Measurements from ENCODE around the gene DCP1B. TPM values are rescaled to one million over a fixed set of nuclear protein-coding genes. Genes with fewer than 3 reads are reported as not detected.

The DCP1B gene
- total and polyA plus RNA-seq, 2 donors from 2014 or later, result 11.3 to 15.0 TPM

DNA sequence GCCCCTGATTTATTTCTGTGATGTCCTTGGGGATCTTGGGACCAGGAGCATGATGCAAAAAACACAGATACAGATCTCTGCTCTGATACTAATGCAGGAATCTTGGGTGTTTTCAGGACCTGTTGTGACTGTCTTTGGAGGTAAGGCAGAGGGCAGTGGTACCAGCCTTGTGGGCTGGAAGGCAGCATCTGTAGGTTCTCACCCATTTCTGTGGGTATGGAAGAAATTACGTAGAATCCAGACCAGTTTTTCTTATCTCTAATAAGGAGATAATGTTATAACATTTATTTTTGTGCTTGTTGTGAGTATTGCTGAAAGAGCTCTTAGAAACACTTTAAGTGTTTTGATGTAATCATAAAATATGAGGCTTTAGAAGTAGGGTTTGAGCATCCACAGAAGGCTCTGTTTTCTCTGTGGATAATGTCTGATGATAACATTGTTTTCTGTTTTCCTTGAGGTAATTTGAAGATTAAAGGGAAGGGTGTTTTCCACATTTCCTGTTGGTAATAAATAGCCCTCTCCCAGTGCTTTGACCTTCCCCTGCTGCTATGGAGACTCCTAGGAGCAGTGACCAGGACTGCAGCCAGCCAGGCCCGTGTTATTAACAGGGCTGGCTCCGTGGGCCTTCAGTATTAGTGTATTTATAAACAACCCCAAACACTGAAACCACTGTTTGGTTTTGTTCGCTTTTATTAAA, 9.4 kb upstream of the DCP1B start:
- Histone ChIP-seq H3K4me1 (ENCODE audit: control insufficient read depth in 2 of 3, insufficient read depth in 2 of 3, low read depth in 1 of 3, low read length in 3 of 3) (peaks cover 0 to 9% (median 6%) of the 10 kb centered on the region in 3 donors), H3K9me3 (ENCODE audit: control insufficient read depth in 2 of 3, insufficient read depth in 1 of 3, low read length in 3 of 3) (no peaks in the 10 kb centered on the region)
- intact Hi-C loops (cut with DNase I), result no loop called here

DNA sequence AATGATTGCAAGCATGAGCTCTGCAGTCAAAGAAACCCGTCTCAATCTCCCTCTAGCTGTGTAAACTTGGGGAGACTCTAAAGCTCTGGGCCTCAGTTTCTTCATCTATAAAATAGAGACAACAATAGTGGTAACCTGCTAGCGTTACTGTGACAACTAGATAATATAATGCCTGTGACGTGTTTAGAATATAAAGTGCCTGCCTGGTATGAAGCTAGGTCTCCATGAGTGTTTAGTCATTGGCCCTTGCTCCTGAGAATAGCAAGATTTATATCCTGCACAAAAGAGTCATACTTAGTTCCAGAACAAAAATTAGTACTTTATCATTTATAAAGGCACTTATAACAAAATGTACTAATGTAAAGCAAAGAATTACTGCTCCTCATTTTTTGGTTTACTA, 8.8 kb upstream of the DCP1B start:
- FAIRE-seq (no peak), DNase-seq (no peak)
- H3K36me3 ChIP-seq (ENCODE audit: control insufficient read depth in 2 of 3, insufficient read depth in 3 of 3, low read length in 3 of 3), result no peaks in the 10 kb centered on the region
- H3K27me3 ChIP-seq (ENCODE audit: control insufficient read depth, insufficient read depth, low read length), result no peaks in the 10 kb centered on the region
- H3K9me3 ChIP-seq (ENCODE audit: control insufficient read depth in 2 of 3, insufficient read depth in 1 of 3, low read length in 3 of 3), result no peaks in the 10 kb centered on the region
- H3K4me3 ChIP-seq (ENCODE audit: low read length in 3 of 3), result no peak overlapping the region
- H3K9ac ChIP-seq (ENCODE audit: low read length in 3 of 3), result no peak overlapping the region
- TF ChIP-seq, protein P1, sequence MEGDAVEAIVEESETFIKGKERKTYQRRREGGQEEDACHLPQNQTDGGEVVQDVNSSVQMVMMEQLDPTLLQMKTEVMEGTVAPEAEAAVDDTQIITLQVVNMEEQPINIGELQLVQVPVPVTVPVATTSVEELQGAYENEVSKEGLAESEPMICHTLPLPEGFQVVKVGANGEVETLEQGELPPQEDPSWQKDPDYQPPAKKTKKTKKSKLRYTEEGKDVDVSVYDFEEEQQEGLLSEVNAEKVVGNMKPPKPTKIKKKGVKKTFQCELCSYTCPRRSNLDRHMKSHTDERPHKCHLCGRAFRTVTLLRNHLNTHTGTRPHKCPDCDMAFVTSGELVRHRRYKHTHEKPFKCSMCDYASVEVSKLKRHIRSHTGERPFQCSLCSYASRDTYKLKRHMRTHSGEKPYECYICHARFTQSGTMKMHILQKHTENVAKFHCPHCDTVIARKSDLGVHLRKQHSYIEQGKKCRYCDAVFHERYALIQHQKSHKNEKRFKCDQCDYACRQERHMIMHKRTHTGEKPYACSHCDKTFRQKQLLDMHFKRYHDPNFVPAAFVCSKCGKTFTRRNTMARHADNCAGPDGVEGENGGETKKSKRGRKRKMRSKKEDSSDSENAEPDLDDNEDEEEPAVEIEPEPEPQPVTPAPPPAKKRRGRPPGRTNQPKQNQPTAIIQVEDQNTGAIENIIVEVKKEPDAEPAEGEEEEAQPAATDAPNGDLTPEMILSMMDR (IDR thresholded peaks at IDR 0.05; ENCODE audit: borderline replicate concordance, extremely low read depth, insufficient read depth), result no peak
- intact Hi-C loops (cut with DNase I), result no loop called here
- H3K4me1 ChIP-seq (ENCODE audit: control insufficient read depth in 2 of 3, insufficient read depth in 2 of 3, low read depth in 1 of 3, low read length in 3 of 3), result peaks cover 0 to 9% (median 6%) of the 10 kb centered on the region in 3 donors
- peak overlapping the region in 1 of 2 donors; percentile 48 for H3K27ac ChIP-seq (ENCODE audit: low read depth in 2 of 2, low read length in 2 of 2)

More for the DNA sequence above, 9.4 kb upstream of the DCP1B start:
- FAIRE-seq (peak; percentile 68), DNase-seq (peak in 4 of 5 donors; percentile 24 to 83 (median 74))
- no peaks in the 10 kb centered on the region for H3K27me3 ChIP-seq (ENCODE audit: control insufficient read depth, insufficient read depth, low read length)
- H3K27ac ChIP-seq (ENCODE audit: low read depth in 2 of 2, low read length in 2 of 2), result peak overlapping the region; percentile 48 to 59
- TF ChIP-seq, protein P1 (IDR thresholded peaks at IDR 0.05; ENCODE audit: borderline replicate concordance, extremely low read depth, insufficient read depth), result no peak
- H3K4me3 ChIP-seq (ENCODE audit: low read length in 3 of 3), result no peak overlapping the region
- peak overlapping the region in 1 of 3 donors; percentile 20 for H3K9ac ChIP-seq (ENCODE audit: low read length in 3 of 3)
- H3K36me3 ChIP-seq (ENCODE audit: control insufficient read depth in 2 of 3, insufficient read depth in 3 of 3, low read length in 3 of 3), result no peaks in the 10 kb centered on the region

- intact Hi-C loops (cut with DNase I), result no loop called here
- no peaks in the 10 kb centered on the region for H3K9me3 ChIP-seq (ENCODE audit: control insufficient read depth in 2 of 3, insufficient read depth in 1 of 3, low read length in 3 of 3)
- TF ChIP-seq, protein P1 (IDR thresholded peaks at IDR 0.05; ENCODE audit: borderline replicate concordance, extremely low read depth, insufficient read depth), result no peak
- peaks cover 0 to 9% (median 6%) of the 10 kb centered on the region in 3 donors for H3K4me1 ChIP-seq (ENCODE audit: control insufficient read depth in 2 of 3, insufficient read depth in 2 of 3, low read depth in 1 of 3, low read length in 3 of 3)
- H3K27ac ChIP-seq (ENCODE audit: low read depth in 2 of 2, low read length in 2 of 2), result no peak overlapping the region
- H3K36me3 ChIP-seq (ENCODE audit: control insufficient read depth in 2 of 3, insufficient read depth in 3 of 3, low read length in 3 of 3), result no peaks in the 10 kb centered on the region
- no peaks in the 10 kb centered on the region for H3K27me3 ChIP-seq (ENCODE audit: control insufficient read depth, insufficient read depth, low read length)
- no peak overlapping the region for H3K4me3 ChIP-seq (ENCODE audit: low read length in 3 of 3)
- FAIRE-seq, result no peak
- DNase-seq, result peak in 1 of 5 donors; percentile 44
- no peak overlapping the region for H3K9ac ChIP-seq (ENCODE audit: low read length in 3 of 3)
Measured at GRCh38 chr12:2011643-2012607, 7.7 kb upstream of the DCP1B start.
